MCF 10A (cell line): ENCODE data around the gene HSPA1L. TPM values are rescaled to one million over a fixed set of nuclear protein-coding genes. Genes with fewer than 3 reads are reported as not detected.
A peak's percentile ranks its signal among the peaks of the same experiment; 100 is the strongest.
"Not testable (repeated sequence)": the region's sequence is repeated elsewhere in the genome, so short reads cannot be mapped to it uniquely, and the experiment has no call there.

Experiments used
- BruUV-seq: library from RNA; stranded (reverse); fragments of 400-500 nt; replicated peaks from 2 replicates; lab custom pipeline; 2021; lab: Mats Ljungman, UMichigan
- CTCF ChIA-PET: fragments of 300-600 bp; sonication (Branson Sonifier 250); formaldehyde crosslinking; extraction: SDS; loops from one replicate; lab custom pipeline; 2021; ENCODE audit warnings: antibody characterized with exemption, inconsistent platforms; lab: Yijun Ruan, JAX
- POLR2A ChIA-PET: fragments of 300-600, 350-650 bp; sonication (Branson Sonifier 250); formaldehyde crosslinking; extraction: SDS; loops from one replicate; lab custom pipeline; 2020; ENCODE audit warnings: antibody characterized with exemption, inconsistent platforms; lab: Yijun Ruan, JAX
- DNase-seq: peaks from one replicate; pipeline ENCODE4 v3.0.0-alpha.2; 2018; ENCODE audit not compliant: unreplicated experiment
- H3K27ac Mint-ChIP-seq: one replicate; pipeline ENCODE4 v1.8.0; 2022; ENCODE audit warnings: mild to moderate bottlenecking, low read depth, mixed read lengths; ENCODE audit not compliant: unreplicated experiment
- H3K27me3 Mint-ChIP-seq: one replicate; pipeline ENCODE4 v1.8.0; 2022; ENCODE audit warnings: mixed read lengths; ENCODE audit not compliant: insufficient read depth, unreplicated experiment
- H3K36me3 Mint-ChIP-seq: one replicate; pipeline ENCODE4 v1.8.0; 2022; ENCODE audit warnings: mild to moderate bottlenecking, moderate library complexity, mixed read lengths; ENCODE audit not compliant: insufficient read depth, unreplicated experiment
- H3K4me1 Mint-ChIP-seq: one replicate; pipeline ENCODE4 v1.8.0; 2022; ENCODE audit warnings: mixed read lengths; ENCODE audit not compliant: insufficient read depth, unreplicated experiment
- H3K4me3 Mint-ChIP-seq: one replicate; pipeline ENCODE4 v1.8.0; 2022; ENCODE audit warnings: mild to moderate bottlenecking, moderate library complexity, mixed read lengths; ENCODE audit not compliant: unreplicated experiment
- H3K9me3 Mint-ChIP-seq: one replicate; pipeline ENCODE4 v1.8.0; 2022; ENCODE audit warnings: mixed read lengths; ENCODE audit not compliant: unreplicated experiment
- CTCF ChIP-seq: fragments of 200-600 bp; IDR thresholded peaks from one replicate; pipeline ENCODE4 v1.8.0; 2022; ENCODE audit warnings: antibody characterized with exemption, mild to moderate bottlenecking; ENCODE audit not compliant: unreplicated experiment
- intact Hi-C: fragments of 100-400 bp; cut with micrococcal nuclease; formaldehyde crosslinking; loops from 2 replicates; pipeline ENCODE4 v1.14.1; 2022
- total RNA-seq: library from RNA; stranded (reverse); gene quantifications from 2 replicates; pipeline ENCODE4 v1.2.3, GENCODE V29; 2022

The HSPA1L gene
- total RNA-seq, 1 experiment from 2014 or later: 0.35 TPM

GRCh38 chr6:31821301-31822035, 6.4 kb upstream of the HSPA1L start:
- DNase-seq: peak; percentile 77
- Mint-ChIP-seq H3K36me3 (no peaks in the 10 kb centered on the region), H3K27ac (peak overlapping the region; percentile 99), H3K9me3 (no peaks in the 10 kb centered on the region), H3K4me3 (peak overlapping the region; percentile 91), H3K27me3 (no peaks in the 10 kb centered on the region), H3K4me1 (peaks cover 29% of the 10 kb centered on the region)
- ChIA-PET CTCF (interaction anchor here (1.6 kb wide), 1 partner anchor 14 kb away, joined by 3 read pairs; no protein-coding TSS in a partner anchor), POLR2A (interaction anchor here (0.6 to 11.3 kb wide), 26 partner anchors 9 to 1445 kb away, joined by 3 to 202 read pairs (median 7); partner anchors contain the start of genes ABHD16A, BAG6, C6orf47 and CLIC1)
- BruUV-seq: TSS peak; percentile 38
- no peak for TF ChIP-seq CTCF
- intact Hi-C loops: no loop called here

GRCh38 chr6:31820399-31820798, 5.3 kb upstream of the HSPA1L start:
- BruUV-seq, H3K36me3 Mint-ChIP-seq, H3K27me3 Mint-ChIP-seq, intact Hi-C loops, H3K27ac Mint-ChIP-seq, H3K9me3 Mint-ChIP-seq, DNase-seq: not testable (repeated sequence)
- CTCF ChIA-PET: interaction anchor here (0.6 to 0.7 kb wide), 3 partner anchors 30 to 103 kb away, joined by 3 to 6 read pairs (median 3); no protein-coding TSS in a partner anchor
- POLR2A ChIA-PET: interaction anchor here (1.4 to 11.3 kb wide), 5 partner anchors 14 to 168 kb away, joined by 4 to 202 read pairs (median 46); partner anchors contain the start of genes BAG6, CLIC1, LSM2 and VARS1
- peak overlapping the region; percentile 89 for H3K4me3 Mint-ChIP-seq
- peaks cover 26% of the 10 kb centered on the region for H3K4me1 Mint-ChIP-seq

- DNase-seq: no peak
- Mint-ChIP-seq H3K4me1 (peaks cover 23% of the 10 kb centered on the region), H3K27ac (no peak overlapping the region), H3K27me3 (no peaks in the 10 kb centered on the region), H3K4me3 (peak overlapping the region; percentile 89), H3K9me3 (no peaks in the 10 kb centered on the region), H3K36me3 (peaks cover 5% of the 10 kb centered on the region)
- ChIA-PET CTCF (interaction anchor here (0.6 to 0.7 kb wide), 4 partner anchors 74 to 330 kb away, joined by 3 read pairs; no protein-coding TSS in a partner anchor), POLR2A (interaction anchor here (1.4 to 11.3 kb wide), 7 partner anchors 7 to 168 kb away, joined by 4 to 202 read pairs (median 42); partner anchors contain the start of genes ABHD16A, BAG6, CLIC1 and HSPA1B)
- TF ChIP-seq CTCF: no peak
- intact Hi-C loops: no loop called here
- BruUV-seq: no TSS peak
Measured at GRCh38 chr6:31819871-31820299, 4.8 kb upstream of the HSPA1L start.

- POLR2A ChIA-PET: interaction anchor here (0.6 to 11.3 kb wide), 16 partner anchors 9 to 740 kb away, joined by 3 to 202 read pairs (median 5); partner anchors contain the start of genes ABHD16A, DDAH2, DDX39B and HSPA1B
- DNase-seq: peak; percentile 58
- CTCF ChIA-PET: interaction anchor here (1.0 kb wide), 1 partner anchor 11 kb away, joined by 4 read pairs; the partner anchor contains the start of gene LSM2
- H3K36me3 Mint-ChIP-seq, intact Hi-C loops, H3K9me3 Mint-ChIP-seq, H3K27me3 Mint-ChIP-seq, BruUV-seq: not testable (repeated sequence)
- Mint-ChIP-seq H3K4me3 (peak overlapping the region; percentile 89), H3K4me1 (peaks cover 26% of the 10 kb centered on the region), H3K27ac (peak overlapping the region; percentile 71)
Measured at GRCh38 chr6:31817929-31818511, 2.9 kb upstream of the HSPA1L start.

- BruUV-seq, H3K9me3 Mint-ChIP-seq, intact Hi-C loops, H3K36me3 Mint-ChIP-seq, DNase-seq, H3K27me3 Mint-ChIP-seq: not testable (repeated sequence)
- peak overlapping the region; percentile 71 for H3K27ac Mint-ChIP-seq
- CTCF ChIA-PET: interaction anchor here (1.0 kb wide), 1 partner anchor 11 kb away, joined by 4 read pairs; the partner anchor contains the start of gene LSM2
- H3K4me3 Mint-ChIP-seq: peak overlapping the region; percentile 89
- POLR2A ChIA-PET: interaction anchor here (0.6 to 11.3 kb wide), 15 partner anchors 9 to 739 kb away, joined by 3 to 202 read pairs (median 5); partner anchors contain the start of genes DDAH2, DDX39B, HSPA1B and LSM2
- H3K4me1 Mint-ChIP-seq: peaks cover 20% of the 10 kb centered on the region
Measured at GRCh38 chr6:31817133-31817928, 2.2 kb upstream of the HSPA1L start.
